GM18499 (cell line): Measurements from ENCODE around the gene PUS3.
"Not testable (repeated sequence)": the region's sequence is repeated elsewhere in the genome, so short reads cannot be mapped to it uniquely, and the experiment has no call there.

Source experiments
- ATAC-seq: cut with Tn5 transposase; IDR thresholded peaks from one replicate; pipeline ENCODE4 v1.9.1; 2021; ENCODE audit warnings: moderate number of reproducible peaks; ENCODE audit not compliant: insufficient read depth, unreplicated experiment

PUS3 gene

GRCh38 chr11:125873881-125874555 is 29.0 kb downstream of the PUS3 start:
- no peak for ATAC-seq

- ATAC-seq: no peak
These were observed 30.9 kb downstream of the PUS3 start for GRCh38 chr11:125872138-125872491.

GRCh38 chr11:125871391-125872137 is 31.4 kb downstream of the PUS3 start:
- ATAC-seq: no peak

GRCh38 chr11:125869521-125869920 is 33.5 kb downstream of the PUS3 start:
- ATAC-seq: no peak

GRCh38 chr11:125865354-125865753 is 37.7 kb downstream of the PUS3 start:
- not testable (repeated sequence) for ATAC-seq

- ATAC-seq: not testable (repeated sequence)
These were observed 40.2 kb downstream of the PUS3 start for GRCh38 chr11:125862786-125863185.

GRCh38 chr11:125857670-125858069 is 45.3 kb downstream of the PUS3 start:
- ATAC-seq: not testable (repeated sequence)

- no peak for ATAC-seq
These were observed 56.8 kb downstream of the PUS3 start for GRCh38 chr11:125846188-125846587.
